ENCODE results near the gene ARHGAP12.

The ARHGAP12 gene

GRCh38 chr10:31820778-31821369 lies 107.8 kb downstream of the ARHGAP12 start:
- no peak for DNase-seq (ENCODE audit: low read depth)

DNA sequence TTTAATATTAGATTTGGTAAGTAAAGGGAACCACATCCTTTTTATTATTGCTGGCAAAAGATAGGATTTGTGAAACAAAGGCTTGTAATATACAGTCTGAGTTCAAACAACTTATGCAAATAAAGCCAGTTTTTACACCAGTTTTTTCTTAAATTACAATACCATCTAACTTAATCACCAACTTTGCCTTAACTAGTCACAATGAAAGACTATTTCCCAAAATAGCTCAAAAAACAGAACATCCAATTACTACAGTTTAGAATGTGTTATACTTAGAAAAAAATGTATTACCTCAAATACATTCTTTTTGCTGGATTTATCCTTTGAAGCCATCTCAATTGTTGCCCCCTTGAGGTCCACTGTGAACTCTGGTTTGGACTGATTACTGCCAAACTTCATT lies 108.5 kb downstream of the ARHGAP12 start:
- DNase-seq (ENCODE audit: low read depth) = no peak

- DNase-seq (ENCODE audit: low read depth) = no peak
Observed at GRCh38 chr10:31819391-31819820, 109.2 kb downstream of the ARHGAP12 start.

DNA sequence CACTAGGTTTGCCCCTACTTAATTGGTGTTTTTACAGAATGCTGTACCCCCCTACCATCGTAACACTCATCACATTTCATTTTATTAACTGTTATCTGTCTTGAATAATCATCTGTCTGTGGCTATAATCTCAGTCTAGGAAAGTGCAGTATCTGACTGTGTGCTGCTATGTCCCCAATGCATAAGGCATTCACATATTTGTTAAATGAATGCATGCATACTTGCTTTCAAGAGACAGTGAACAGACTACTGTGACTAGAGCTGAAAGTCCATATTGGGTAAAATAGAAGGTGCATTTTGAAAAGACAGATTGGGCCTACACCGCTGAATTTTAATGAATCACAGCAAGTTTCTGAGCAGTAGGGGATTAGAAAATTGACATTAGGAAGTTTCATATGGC lies 112.3 kb downstream of the ARHGAP12 start:
- DNase-seq (ENCODE audit: low read depth) = no peak

DNA sequence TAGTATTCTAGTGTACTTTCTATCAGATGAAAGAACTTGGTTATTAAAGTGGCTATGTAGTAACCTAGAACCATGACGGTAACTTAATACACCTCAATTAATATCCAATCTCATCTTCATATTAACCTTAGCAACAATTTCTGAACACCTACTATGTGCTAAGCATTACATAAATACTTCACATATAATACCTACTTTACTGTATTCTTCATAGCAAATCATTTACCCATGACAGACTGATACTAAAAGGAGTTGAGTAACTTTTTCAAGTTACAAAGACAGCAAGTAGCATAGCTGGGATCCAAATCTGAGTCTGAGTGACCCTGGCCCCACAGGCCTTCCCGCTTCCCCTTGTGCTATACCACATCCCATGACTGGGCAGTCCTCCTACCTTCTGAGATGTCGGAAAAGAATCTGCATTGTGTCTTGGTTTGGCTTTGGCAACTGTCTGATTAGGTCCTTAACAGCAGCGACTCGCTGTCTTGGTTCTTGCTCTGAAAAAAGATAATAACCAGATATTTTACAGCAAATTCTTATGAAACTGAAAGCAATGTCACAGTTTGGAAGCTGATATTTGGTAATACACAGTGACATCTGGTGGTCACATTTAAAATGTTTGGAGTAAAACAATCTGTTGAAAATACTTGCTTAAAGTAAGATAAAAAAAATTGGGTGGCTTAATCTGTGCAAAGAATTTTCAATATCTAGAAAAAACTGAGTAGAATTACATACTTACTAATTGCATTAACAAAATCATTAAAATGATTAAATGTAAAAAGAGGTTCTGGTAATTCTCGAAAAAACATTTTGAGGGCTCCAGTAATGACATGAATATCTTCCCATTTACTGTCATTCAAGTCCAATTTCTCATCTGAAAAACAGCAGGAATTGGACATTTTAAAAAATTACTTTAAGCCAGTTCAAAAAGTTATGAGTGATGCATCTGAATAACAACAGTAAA lies 120.1 kb downstream of the ARHGAP12 start:
- no peak for DNase-seq (ENCODE audit: low read depth)

GRCh38 chr10:31804352-31804810 lies 124.2 kb downstream of the ARHGAP12 start:
- no peak for DNase-seq (ENCODE audit: low read depth)

GRCh38 chr10:31803606-31804351 lies 124.9 kb downstream of the ARHGAP12 start:
- DNase-seq (ENCODE audit: low read depth) = no peak

DNA sequence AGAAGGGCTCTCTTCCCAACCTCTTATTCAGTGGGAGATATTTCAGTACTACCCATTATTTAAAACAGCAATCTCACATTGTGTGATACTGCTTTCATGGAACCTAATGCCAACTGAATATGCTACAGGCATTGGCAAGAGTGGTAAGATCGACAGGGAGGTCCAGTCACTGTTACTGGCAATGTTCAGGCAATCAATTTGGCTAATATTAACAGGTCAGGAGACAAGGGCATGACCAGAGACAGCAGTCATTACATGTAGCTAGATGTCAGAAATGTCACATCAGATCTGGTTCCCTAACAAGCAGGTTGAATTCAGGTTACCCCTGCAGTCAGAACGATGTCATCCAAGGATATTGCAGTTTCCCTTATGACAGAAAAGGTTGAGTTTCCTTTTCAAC lies 129.4 kb downstream of the ARHGAP12 start:
- DNase-seq (ENCODE audit: low read depth) = no peak

- DNase-seq (ENCODE audit: low read depth) = no peak
Observed at GRCh38 chr10:31792745-31793144, 135.9 kb downstream of the ARHGAP12 start.

- DNase-seq (ENCODE audit: low read depth) = no peak
Observed at GRCh38 chr10:31789555-31789954, 139.1 kb downstream of the ARHGAP12 start.

- no peak for DNase-seq (ENCODE audit: low read depth)
Observed at GRCh38 chr10:31782701-31783100, 145.9 kb downstream of the ARHGAP12 start.

DNA sequence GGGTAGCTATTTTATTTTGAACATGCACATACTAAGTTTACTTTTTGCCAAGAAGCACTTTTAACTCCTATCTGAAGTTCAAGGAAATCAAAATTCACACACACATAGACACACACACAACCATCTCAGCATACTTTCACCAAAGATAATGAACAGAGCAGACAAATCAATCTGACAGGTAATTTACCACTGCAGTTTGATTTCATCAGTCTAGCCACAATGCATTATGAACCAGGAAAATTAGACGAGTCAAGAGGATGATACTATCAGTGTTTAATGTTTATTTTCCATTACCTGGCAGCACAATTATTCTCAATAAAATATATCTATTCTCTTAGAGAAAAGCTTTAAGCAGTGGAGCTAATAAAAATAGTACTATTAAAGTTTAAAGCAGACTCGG lies 147.9 kb downstream of the ARHGAP12 start:
- DNase-seq (ENCODE audit: low read depth) = no peak

GRCh38 chr10:31778627-31779026 lies 150.0 kb downstream of the ARHGAP12 start:
- no peak for DNase-seq (ENCODE audit: low read depth)

DNA sequence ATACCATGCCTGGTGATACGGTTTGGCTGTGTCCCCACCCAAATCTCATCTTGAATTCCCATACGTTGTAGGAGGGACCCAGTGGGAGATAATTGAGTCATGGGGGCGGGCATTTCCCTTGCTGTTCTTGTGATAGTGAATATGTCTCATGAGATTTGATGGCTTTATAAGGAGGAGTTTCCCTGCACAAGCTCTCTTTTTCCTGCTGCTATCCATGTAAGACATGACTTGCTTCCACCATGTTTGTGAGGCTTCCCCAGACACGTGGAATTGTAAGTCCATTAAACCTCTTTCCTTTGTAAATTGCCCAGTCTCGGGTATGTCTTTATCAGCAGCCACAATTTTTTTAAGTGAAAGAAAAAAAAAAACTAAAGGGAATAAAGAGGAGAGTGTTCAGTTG lies 152.5 kb downstream of the ARHGAP12 start:
- no peak for DNase-seq (ENCODE audit: low read depth)

GRCh38 chr10:31774928-31775650 lies 153.5 kb downstream of the ARHGAP12 start:
- DNase-seq (ENCODE audit: low read depth) = no peak

GRCh38 chr10:31774299-31774900 lies 154.2 kb downstream of the ARHGAP12 start:
- DNase-seq (ENCODE audit: low read depth) = no peak

DNA sequence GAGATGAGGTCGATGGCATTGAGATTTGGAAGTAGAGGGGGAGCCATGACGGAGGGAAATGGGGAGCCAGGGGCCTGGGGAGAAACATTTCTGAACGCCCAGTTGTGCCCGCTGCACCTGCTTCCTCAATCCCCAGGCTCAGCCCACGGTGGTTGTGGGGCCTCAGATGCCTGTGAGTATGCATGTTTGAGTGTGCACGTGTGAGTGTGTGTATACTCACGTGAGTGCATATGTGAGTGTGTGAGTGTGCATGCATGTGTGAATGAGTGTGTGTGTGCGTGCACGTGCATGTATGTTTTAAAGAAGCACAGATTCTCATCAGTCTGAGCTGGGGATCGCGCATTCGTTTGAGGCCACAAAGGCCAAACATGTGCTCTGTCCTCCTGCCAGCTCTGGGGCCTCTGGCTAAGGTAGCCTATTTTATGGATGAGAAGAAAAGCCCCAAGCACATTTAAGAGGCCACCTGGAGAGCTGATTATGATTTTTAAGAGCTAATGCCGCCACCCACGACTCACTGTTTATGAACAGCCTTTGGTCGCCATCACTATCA lies 154.8 kb downstream of the ARHGAP12 start:
- no peak for DNase-seq (ENCODE audit: low read depth)

GRCh38 chr10:31771331-31771831 lies 157.2 kb downstream of the ARHGAP12 start:
- no peak for DNase-seq (ENCODE audit: low read depth)

- DNase-seq (ENCODE audit: low read depth) = peak; percentile 24
Observed at GRCh38 chr10:31770307-31770902, 158.2 kb downstream of the ARHGAP12 start.

DNA sequence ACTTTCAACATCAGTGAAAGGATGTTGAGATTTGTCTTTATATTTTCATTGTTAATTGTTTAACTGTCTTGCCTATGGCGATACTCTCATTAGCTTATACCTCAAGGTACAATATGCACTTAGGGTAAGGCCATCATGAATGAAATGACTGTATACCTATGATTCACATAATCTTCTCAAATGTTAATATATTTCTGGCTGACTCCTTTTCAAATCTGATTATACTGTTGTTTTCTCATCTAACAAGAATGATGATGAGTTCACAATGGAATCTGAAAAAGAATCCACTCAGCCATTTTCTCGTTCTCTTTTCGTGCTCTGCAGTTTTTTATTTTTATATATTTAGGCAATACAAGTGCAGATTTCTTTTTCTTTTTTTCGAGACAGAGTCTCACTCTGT lies 159.1 kb downstream of the ARHGAP12 start:
- DNase-seq (ENCODE audit: low read depth) = no peak

Measured in T follicular helper cell (primary cell).